Right lobe of liver (tissue), 4 donors: ENCODE data around the gene TRAPPC2L.

Source experiments
- CTCF ChIP-seq, 4 donors: fragments of 200-600 bp in 3 of 4; fragments of 450-650 bp in 1 of 4; IDR thresholded peaks; one replicate each; pipeline versions ENCODE4 v1.5.1 to v1.8.0; 2016 to 2022; ENCODE audit warnings: antibody characterized with exemption in 4 of 4, mild to moderate bottlenecking in 2 of 4
- POLR2A ChIP-seq: fragments of 450-650 bp; IDR thresholded peaks from one replicate; pipeline ENCODE4 v1.6.1; 2017; ENCODE audit warnings: antibody characterized with exemption, mild to moderate bottlenecking
- donor health status: DM: no; HTN: no; CAD: no.
- donor health status: DM: no; HTN: no; CAD: no.
- donor health status: DM: no; HTN: yes; CAD: no.

DNA sequence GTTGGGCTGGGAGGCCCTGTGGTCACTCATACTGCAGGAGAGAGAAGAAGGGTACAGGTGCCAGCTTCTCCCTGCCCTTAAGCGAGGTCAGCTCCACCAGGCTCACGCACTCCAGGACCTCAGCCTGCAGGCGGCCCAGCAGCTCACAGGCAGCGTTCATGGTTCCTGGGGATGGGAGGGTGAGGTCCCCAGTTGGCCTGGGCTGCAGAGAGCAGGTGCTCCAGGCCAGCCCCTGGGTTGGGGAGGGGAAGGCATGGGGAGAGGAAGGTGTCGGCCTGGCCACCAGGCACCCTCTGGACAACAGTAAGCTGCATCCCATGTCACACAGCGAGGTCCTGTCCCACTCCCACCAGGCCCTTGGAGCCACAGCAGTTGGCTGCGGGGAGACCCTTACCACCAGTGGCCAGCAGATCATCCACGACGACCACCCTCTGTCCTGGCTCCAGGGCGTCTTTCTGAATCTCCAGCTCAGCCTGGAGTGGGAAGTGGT lies 47.2 kb upstream of the TRAPPC2L start:
- TF ChIP-seq CTCF (IDR thresholded peaks at IDR 0.05) (no peak), POLR2A (no peak)
